Panc1 (cell line): ENCODE data around the gene C1orf105. TPM values are rescaled to one million over a fixed set of nuclear protein-coding genes. Genes with fewer than 3 reads are reported as not detected.
A peak's percentile ranks its signal among the peaks of the same experiment; 100 is the strongest.

Source experiments
- ATAC-seq: fragments of 200-7000 bp; cut with Tn5 transposase; 2 replicates; pipeline ENCODE4 v1.9.1; 2020; ENCODE audit warnings: mild to moderate bottlenecking, moderate library complexity
- BruUV-seq: library from RNA; stranded (reverse); fragments of 400-500 nt; replicated peaks from 2 replicates; lab custom pipeline; 2021; lab: Mats Ljungman, UMichigan
- CTCF ChIA-PET: fragments of 300-600 bp; sonication (Branson Sonifier 250); formaldehyde crosslinking; loops from one replicate; lab custom pipeline; 2022; ENCODE audit warnings: antibody characterized with exemption; lab: Charles Lee
- POLR2A ChIA-PET: fragments of 300-600 bp; sonication (Branson Sonifier 250); formaldehyde crosslinking; loops from one replicate; lab custom pipeline; 2022; ENCODE audit warnings: antibody characterized with exemption; lab: Charles Lee
- DNase-seq: peaks from one replicate; pipeline ENCODE4 v3.0.0-alpha.2; 2010; ENCODE audit warnings: low read depth, low spot score
- H3K27ac ChIP-seq: 2 replicates; pipeline ENCODE4 v1.5.1; 2011; ENCODE audit warnings: mild to moderate bottlenecking, low read length, inconsistent platforms
- H3K27me3 ChIP-seq: fragments of 200-500 bp; sonication (Bioruptor generic); 2 replicates; pipeline ENCODE4 v1.6.0; 2014; ENCODE audit warnings: low read length, inconsistent platforms; ENCODE audit not compliant: control insufficient read depth, insufficient read depth
- H3K36me3 ChIP-seq: fragments of 200-500 bp; sonication (Bioruptor generic); 2 replicates; pipeline ENCODE4 v1.5.1; 2014; ENCODE audit warnings: inconsistent platforms, mild to moderate bottlenecking, low read length, moderate library complexity; ENCODE audit not compliant: control insufficient read depth, insufficient read depth
- H3K4me1 ChIP-seq: 2 replicates; pipeline ENCODE4 v1.5.1; 2011; ENCODE audit warnings: inconsistent platforms, mild to moderate bottlenecking, low read length, moderate library complexity; ENCODE audit not compliant: control insufficient read depth, insufficient read depth
- H3K4me3 ChIP-seq, 2 experiments: 2 replicates each; pipeline ENCODE4 v1.5.1; 2011 to 2012; ENCODE audit warnings: low read depth in 2 of 2, low read length in 2 of 2, mild to moderate bottlenecking in 2 of 2, inconsistent platforms in 1 of 2, moderate library complexity in 1 of 2
- H3K9me3 ChIP-seq: fragments of 200-500 bp; sonication (Bioruptor generic); 2 replicates; pipeline ENCODE4 v1.5.1; 2014; ENCODE audit warnings: low read depth, mild to moderate bottlenecking, inconsistent platforms, low read length, moderate library complexity; ENCODE audit not compliant: control insufficient read depth, insufficient read depth
- POLR2AphosphoS5 ChIP-seq: IDR thresholded peaks from 2 replicates; pipeline ENCODE4 v1.6.1; 2012; ENCODE audit warnings: mild to moderate bottlenecking, low read depth, low read length, moderate library complexity
- SIN3A ChIP-seq: IDR thresholded peaks from 2 replicates; pipeline ENCODE4 v1.6.1; 2012; ENCODE audit warnings: low read depth, mild to moderate bottlenecking, low read length, moderate library complexity, borderline replicate concordance; ENCODE audit not compliant: insufficient read depth
- TCF7L2 ChIP-seq: IDR thresholded peaks from 2 replicates; pipeline ENCODE4 v1.6.1; 2011; ENCODE audit warnings: mild to moderate bottlenecking, low read depth, low read length, inconsistent platforms
- in situ Hi-C: cut with HindIII; loops from 2 replicates; pipeline ENCODE4 v1.10.0; 2016; ENCODE audit warnings: low sequenced_read_pairs, low pct_unique_long_range_greater_than_20kb
- intact Hi-C: fragments of 100-400 bp; cut with micrococcal nuclease; formaldehyde crosslinking; loops from one replicate; pipeline ENCODE4 v1.10.0; 2022; ENCODE audit not compliant: unreplicated experiment
- total RNA-seq: library from RNA; stranded (reverse); gene quantifications from one replicate; pipeline ENCODE4 v1.2.1, GENCODE V29; 2021; ENCODE audit not compliant: unreplicated experiment
- TF ChIP-seq, protein P1 (sequence below), 2 experiments: IDR thresholded peaks; 2 replicates each; pipeline ENCODE4 v1.6.1; 2011 to 2012; ENCODE audit warnings: low read depth in 2 of 2, control low read depth in 1 of 2, low read length in 1 of 2, mild to moderate bottlenecking in 1 of 2, moderate library complexity in 1 of 2; ENCODE audit not compliant: insufficient read depth in 1 of 2
- TF ChIP-seq, protein P2 (sequence below): fragments of 450-650 bp; IDR thresholded peaks from 2 replicates; pipeline ENCODE4 v1.5.1; 2017; ENCODE audit warnings: mild to moderate bottlenecking

Gene C1orf105
- total RNA-seq, 1 experiment from 2014 or later = not detected

DNA sequence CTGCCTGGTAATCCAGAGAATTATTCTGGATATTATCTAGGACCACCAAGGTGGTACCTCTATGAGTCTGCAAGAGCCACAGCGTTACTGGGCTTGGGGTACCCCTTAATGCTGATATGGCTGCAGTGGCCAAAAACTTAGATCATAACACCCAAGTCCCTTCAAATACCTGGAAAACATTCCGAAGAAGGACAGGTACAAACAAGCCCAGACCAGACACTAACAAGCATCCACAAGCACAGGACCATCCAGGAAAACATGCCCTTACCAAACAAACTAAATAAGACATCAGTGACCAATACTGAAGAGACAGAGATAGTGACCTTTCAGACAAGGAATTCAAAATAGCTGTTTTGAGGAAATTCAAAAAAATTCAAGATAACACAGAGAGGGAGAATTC is 2.9 kb downstream of the C1orf105 start:
- in situ Hi-C loops (no loop called here), intact Hi-C loops (no loop called here)
- H3K4me1 ChIP-seq = no peaks in the 10 kb centered on the region; the same call in 1 of the 2 replicates
- no peak for DNase-seq
- no TSS peak for BruUV-seq
- H3K4me3 ChIP-seq = no peak overlapping the region
- CTCF ChIA-PET = no interaction called here
- ATAC-seq = no peak
- H3K36me3 ChIP-seq = no peaks in the 10 kb centered on the region
- H3K9me3 ChIP-seq = no peaks in the 10 kb centered on the region
- H3K27ac ChIP-seq = no peak overlapping the region
- no peaks in the 10 kb centered on the region for H3K27me3 ChIP-seq
- TF ChIP-seq POLR2AphosphoS5 (no peak), SIN3A (no peak)
- POLR2A ChIA-PET = no interaction called here

DNA sequence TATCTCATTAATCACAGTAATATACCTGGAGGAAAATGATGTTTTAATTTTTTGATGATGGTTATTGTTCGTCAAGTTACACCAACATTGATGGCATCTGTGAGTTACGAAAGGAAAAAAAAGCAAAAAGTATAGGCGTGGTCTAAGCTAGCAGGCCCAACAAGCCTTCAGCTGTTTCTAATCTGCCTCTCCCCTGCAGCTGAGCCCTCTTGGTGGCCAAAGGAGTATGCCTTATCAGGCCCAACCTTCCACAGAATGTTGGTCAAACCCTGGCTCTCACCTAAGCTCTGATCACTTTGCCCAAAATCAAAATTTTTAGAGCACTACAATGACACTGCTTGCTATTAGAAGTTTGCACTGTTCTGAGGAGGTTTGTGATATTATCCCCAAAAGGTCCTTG is 4.9 kb downstream of the C1orf105 start:
- no peak for DNase-seq
- H3K36me3 ChIP-seq = no peaks in the 10 kb centered on the region
- H3K4me3 ChIP-seq = no peak overlapping the region
- no peaks in the 10 kb centered on the region for H3K27me3 ChIP-seq
- CTCF ChIA-PET = no interaction called here
- intact Hi-C loops = loop anchor here (5.0 kb wide), 1 partner anchor 423 kb away; no protein-coding TSS in a partner anchor
- no TSS peak for BruUV-seq
- H3K4me1 ChIP-seq = peaks cover 4% of the 10 kb centered on the region; the same call in 1 of the 2 replicates
- TF ChIP-seq TCF7L2 (no peak), SIN3A (no peak), POLR2AphosphoS5 (no peak)
- TF ChIP-seq, protein P1, sequence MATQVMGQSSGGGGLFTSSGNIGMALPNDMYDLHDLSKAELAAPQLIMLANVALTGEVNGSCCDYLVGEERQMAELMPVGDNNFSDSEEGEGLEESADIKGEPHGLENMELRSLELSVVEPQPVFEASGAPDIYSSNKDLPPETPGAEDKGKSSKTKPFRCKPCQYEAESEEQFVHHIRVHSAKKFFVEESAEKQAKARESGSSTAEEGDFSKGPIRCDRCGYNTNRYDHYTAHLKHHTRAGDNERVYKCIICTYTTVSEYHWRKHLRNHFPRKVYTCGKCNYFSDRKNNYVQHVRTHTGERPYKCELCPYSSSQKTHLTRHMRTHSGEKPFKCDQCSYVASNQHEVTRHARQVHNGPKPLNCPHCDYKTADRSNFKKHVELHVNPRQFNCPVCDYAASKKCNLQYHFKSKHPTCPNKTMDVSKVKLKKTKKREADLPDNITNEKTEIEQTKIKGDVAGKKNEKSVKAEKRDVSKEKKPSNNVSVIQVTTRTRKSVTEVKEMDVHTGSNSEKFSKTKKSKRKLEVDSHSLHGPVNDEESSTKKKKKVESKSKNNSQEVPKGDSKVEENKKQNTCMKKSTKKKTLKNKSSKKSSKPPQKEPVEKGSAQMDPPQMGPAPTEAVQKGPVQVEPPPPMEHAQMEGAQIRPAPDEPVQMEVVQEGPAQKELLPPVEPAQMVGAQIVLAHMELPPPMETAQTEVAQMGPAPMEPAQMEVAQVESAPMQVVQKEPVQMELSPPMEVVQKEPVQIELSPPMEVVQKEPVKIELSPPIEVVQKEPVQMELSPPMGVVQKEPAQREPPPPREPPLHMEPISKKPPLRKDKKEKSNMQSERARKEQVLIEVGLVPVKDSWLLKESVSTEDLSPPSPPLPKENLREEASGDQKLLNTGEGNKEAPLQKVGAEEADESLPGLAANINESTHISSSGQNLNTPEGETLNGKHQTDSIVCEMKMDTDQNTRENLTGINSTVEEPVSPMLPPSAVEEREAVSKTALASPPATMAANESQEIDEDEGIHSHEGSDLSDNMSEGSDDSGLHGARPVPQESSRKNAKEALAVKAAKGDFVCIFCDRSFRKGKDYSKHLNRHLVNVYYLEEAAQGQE (IDR thresholded peaks at IDR 0.05; ENCODE audit: insufficient read depth in 1 of 2, low read depth in 2 of 2, low read length in 1 of 2) = no peak
- TF ChIP-seq, protein P2, sequence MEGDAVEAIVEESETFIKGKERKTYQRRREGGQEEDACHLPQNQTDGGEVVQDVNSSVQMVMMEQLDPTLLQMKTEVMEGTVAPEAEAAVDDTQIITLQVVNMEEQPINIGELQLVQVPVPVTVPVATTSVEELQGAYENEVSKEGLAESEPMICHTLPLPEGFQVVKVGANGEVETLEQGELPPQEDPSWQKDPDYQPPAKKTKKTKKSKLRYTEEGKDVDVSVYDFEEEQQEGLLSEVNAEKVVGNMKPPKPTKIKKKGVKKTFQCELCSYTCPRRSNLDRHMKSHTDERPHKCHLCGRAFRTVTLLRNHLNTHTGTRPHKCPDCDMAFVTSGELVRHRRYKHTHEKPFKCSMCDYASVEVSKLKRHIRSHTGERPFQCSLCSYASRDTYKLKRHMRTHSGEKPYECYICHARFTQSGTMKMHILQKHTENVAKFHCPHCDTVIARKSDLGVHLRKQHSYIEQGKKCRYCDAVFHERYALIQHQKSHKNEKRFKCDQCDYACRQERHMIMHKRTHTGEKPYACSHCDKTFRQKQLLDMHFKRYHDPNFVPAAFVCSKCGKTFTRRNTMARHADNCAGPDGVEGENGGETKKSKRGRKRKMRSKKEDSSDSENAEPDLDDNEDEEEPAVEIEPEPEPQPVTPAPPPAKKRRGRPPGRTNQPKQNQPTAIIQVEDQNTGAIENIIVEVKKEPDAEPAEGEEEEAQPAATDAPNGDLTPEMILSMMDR = no peak
- no peaks in the 10 kb centered on the region for H3K9me3 ChIP-seq
- in situ Hi-C loops = no loop called here
- ATAC-seq = no peak
- 0 out of 2 replicates have a peak overlapping the region, but pooled peaks have one; percentile 15 for H3K27ac ChIP-seq
- POLR2A ChIA-PET = no interaction called here

DNA sequence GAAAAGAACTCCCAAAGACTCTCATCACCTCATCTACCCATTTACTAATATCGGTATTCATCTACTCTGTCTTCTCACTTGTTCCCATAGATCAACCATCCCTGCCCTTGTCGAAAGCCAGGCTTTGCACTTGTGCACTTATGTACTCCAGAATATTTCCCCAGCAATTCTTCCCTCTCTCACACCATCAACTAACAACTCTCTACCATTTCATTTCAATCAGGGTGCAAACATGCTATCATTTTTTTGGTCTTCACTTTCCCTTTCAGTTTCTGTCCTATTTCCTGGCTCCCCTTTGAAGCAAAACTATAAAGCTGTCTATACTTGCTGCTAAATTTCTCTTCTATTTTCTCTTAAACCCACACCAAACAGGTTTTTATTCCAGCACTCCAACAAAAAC is 6.7 kb downstream of the C1orf105 start:
- no peaks in the 10 kb centered on the region for H3K27me3 ChIP-seq
- BruUV-seq = no TSS peak
- H3K4me1 ChIP-seq = peaks cover 4% of the 10 kb centered on the region; the same call in 1 of the 2 replicates
- TF ChIP-seq SIN3A = no peak
- TF ChIP-seq, protein P1 (IDR thresholded peaks at IDR 0.05; ENCODE audit: insufficient read depth in 1 of 2, low read depth in 2 of 2, low read length in 1 of 2) = no peak
- no peak for TF ChIP-seq TCF7L2
- TF ChIP-seq POLR2AphosphoS5 = no peak
- TF ChIP-seq, protein P2 = no peak
- in situ Hi-C loops = no loop called here
- ATAC-seq (no peak), DNase-seq (no peak)
- POLR2A ChIA-PET = no interaction called here
- no peaks in the 10 kb centered on the region for H3K36me3 ChIP-seq
- intact Hi-C loops = loop anchor here (5.0 kb wide), 1 partner anchor 425 kb away; no protein-coding TSS in a partner anchor
- CTCF ChIA-PET = no interaction called here
- no peaks in the 10 kb centered on the region for H3K9me3 ChIP-seq
- H3K4me3 ChIP-seq = no peak overlapping the region
- H3K27ac ChIP-seq = peak overlapping the region; percentile 58; the same call in 1 of the 2 replicates
